Fibroblast of peridontal ligament (primary cell): ENCODE measurements around the gene SEPTIN8.
"Not testable (repeated sequence)": the region's sequence is repeated elsewhere in the genome, so short reads cannot be mapped to it uniquely, and the experiment has no call there.

ENCODE experiments used
- DNase-seq: peaks from one replicate; pipeline ENCODE4 v3.0.0-alpha.2; 2010; ENCODE audit errors: extremely low read depth

SEPTIN8 gene

GRCh38 chr5:132812781-132813598, 36.0 kb upstream of the SEPTIN8 start, which contains the start of gene SOWAHA:
Gene SOWAHA, plus strand, starts transcription at chr5:132813302. Its CDS starts 320 bp downstream, at chr5:132813622.
- DNase-seq = peak; percentile 27

- no peak for DNase-seq
These were observed 35.2 kb upstream of the SEPTIN8 start for GRCh38 chr5:132812123-132812765.

- no peak for DNase-seq
These were observed 33.6 kb upstream of the SEPTIN8 start for GRCh38 chr5:132810605-132811004.

- DNase-seq = no peak
These were observed 31.8 kb upstream of the SEPTIN8 start for GRCh38 chr5:132808866-132809265.

- DNase-seq = no peak
These were observed 31.4 kb upstream of the SEPTIN8 start for GRCh38 chr5:132808448-132808847.

- no peak for DNase-seq
These were observed 30.3 kb upstream of the SEPTIN8 start for GRCh38 chr5:132807163-132807838.

- DNase-seq = not testable (repeated sequence)
These were observed 29.7 kb upstream of the SEPTIN8 start for GRCh38 chr5:132806804-132807162.

GRCh38 chr5:132805872-132806271, 28.8 kb upstream of the SEPTIN8 start:
- not testable (repeated sequence) for DNase-seq

GRCh38 chr5:132804219-132804618, 27.2 kb upstream of the SEPTIN8 start:
- DNase-seq = not testable (repeated sequence)

- DNase-seq = not testable (repeated sequence)
These were observed 25.6 kb upstream of the SEPTIN8 start for GRCh38 chr5:132802685-132803066.

GRCh38 chr5:132802044-132802684, 25.1 kb upstream of the SEPTIN8 start:
- DNase-seq = no peak

GRCh38 chr5:132800545-132800944, 23.5 kb upstream of the SEPTIN8 start:
- DNase-seq = no peak

- DNase-seq = no peak
These were observed 22.4 kb upstream of the SEPTIN8 start for GRCh38 chr5:132799392-132799791.

- peak; percentile 67 for DNase-seq
These were observed 20.6 kb upstream of the SEPTIN8 start for GRCh38 chr5:132797651-132798050.

GRCh38 chr5:132791026-132791425, 14.0 kb upstream of the SEPTIN8 start:
- DNase-seq = no peak

GRCh38 chr5:132790201-132790865, 13.3 kb upstream of the SEPTIN8 start:
- no peak for DNase-seq

- DNase-seq = no peak
These were observed 12.2 kb upstream of the SEPTIN8 start for GRCh38 chr5:132788990-132789886.

- DNase-seq = no peak
These were observed 11.5 kb upstream of the SEPTIN8 start for GRCh38 chr5:132788508-132788907.

GRCh38 chr5:132787076-132787475, 10.0 kb upstream of the SEPTIN8 start:
- DNase-seq = peak; percentile 80

- DNase-seq = no peak
These were observed 8.8 kb upstream of the SEPTIN8 start for GRCh38 chr5:132785864-132786263.

GRCh38 chr5:132785365-132785764, 8.3 kb upstream of the SEPTIN8 start:
- peak; percentile 55 for DNase-seq
